HG03558 (cell line): ENCODE results near the gene MPP2.
"Not testable (repeated sequence)": the region's sequence is repeated elsewhere in the genome, so short reads cannot be mapped to it uniquely, and the experiment has no call there.

Experiments
- ATAC-seq: cut with Tn5 transposase; IDR thresholded peaks from one replicate; pipeline ENCODE4 v1.9.1; 2021; ENCODE audit warnings: moderate number of reproducible peaks; ENCODE audit not compliant: unreplicated experiment; ENCODE audit errors: extremely low read depth

The MPP2 gene

DNA sequence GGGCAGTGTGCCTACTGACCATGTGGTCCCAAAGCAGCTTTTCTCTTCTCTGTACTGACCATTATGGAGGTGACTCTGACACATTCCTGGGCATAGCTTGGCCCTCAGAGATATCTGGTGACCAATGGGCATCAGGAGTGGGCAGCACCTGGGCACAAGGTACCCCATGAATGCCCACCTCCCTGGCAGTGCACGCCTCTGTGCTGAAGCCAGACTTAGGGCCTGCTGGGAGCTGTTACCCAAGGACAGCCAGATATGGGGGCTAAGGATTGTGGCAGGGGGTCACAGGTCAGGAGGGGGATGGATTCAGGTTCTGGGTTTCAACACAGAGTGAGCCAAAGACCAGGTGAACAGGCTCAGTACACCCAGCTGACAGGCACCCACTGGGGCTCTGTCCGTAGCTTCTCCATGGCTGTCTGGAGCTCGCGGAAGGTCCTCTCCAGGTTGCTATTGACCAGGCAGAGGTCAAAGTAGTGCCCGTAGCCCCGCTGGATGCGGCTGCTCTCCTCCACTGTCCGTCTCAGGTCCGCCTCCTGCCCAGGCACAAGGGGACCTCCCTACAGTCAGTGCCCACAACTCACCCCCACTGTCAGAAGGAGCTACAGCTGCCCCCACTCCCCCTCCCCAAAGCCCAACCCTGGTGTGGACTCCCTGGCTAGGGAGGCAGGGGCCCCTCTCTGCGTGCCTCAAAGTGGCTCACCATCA lies 29.7 kb downstream of the MPP2 start:
- ATAC-seq, result no peak

DNA sequence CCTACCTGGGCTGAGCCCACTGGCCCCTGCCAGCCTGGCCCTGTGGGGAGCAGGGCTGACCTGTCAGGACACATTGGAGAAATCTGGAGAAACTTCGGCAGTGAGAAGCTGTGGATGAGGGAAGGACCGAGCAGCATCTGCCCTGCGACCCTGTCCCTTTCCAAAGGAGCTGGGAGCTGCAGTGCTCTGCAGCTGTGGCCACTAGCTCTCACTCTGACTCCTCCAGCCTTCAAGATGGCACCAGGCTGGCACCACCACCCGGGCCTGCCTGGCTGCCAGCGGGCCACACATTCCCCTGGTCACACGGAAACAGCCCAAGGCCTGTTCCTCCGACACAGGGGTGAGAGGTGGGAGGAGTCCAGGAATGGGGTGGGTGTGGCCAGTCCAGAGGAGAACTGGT lies 30.3 kb downstream of the MPP2 start:
- no peak for ATAC-seq

DNA sequence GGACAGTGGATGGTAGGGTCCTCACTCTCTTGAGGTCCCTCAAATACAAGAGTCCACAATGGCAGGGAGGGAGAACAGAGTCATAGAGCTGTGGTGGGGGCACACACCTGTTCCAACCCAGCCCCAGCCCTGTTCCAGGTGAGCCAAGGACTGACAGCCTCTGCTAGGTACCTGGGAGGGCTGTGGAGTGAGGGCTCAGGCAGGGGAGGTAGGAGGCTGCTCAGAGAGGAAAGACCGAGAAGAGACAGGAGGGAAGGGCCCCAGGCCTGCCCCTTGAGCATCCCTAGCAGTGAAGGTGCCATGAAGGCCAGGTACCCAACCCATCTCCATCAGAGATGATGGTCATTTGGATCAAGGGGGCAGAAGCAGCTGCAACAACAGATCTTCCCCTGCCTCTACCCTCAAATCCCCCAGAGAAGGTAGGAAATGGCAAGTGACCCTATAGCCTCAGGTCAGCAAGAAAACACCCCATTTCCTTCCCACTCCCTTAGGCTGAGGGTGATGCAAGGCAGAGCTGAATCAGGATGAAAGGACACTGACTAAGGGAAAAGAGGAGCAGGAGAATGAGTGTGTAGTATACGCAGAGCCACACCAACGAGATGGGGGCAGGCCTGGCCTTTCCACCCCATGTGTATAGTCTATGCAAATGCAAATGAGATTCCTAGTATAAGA lies 31.7 kb downstream of the MPP2 start:
- no peak for ATAC-seq

DNA sequence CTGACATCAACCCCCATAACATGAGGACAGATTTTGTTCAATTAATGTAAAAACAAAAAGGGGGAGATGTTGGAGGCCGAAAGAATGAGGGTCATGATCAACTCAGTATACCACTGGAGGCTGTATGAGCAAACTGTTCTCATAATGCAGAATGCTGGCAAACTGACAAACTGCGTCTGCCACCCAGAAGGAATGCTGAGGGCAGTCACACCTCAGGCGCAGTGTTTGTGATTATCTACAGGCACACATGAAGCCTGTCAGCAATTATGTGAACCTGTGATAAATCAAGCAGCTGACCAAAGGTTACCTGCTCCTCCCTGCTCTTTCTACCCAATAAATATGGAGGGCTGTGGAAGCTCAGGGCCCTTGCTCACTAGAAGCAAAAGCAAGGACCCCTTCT lies 33.0 kb downstream of the MPP2 start:
- no peak for ATAC-seq

DNA sequence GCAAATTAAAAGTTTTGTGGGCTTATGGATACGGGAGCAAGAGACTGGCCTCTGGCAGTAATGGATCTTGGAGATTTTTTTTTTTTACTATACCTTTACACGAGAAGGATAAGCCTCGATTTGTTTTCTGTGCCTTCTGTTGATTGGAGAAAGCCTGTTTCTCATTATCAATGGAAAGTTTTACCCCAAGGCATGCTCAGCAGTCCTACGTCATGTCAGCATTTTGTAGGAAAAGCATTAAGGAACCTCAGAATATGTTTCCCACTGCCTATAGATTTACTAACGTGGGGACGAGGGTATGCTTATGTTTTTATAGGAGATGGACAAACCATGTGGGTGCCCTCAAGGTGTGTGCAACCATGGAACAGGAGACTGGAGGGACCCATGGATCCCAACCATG lies 33.5 kb downstream of the MPP2 start:
- ATAC-seq, result no peak

DNA sequence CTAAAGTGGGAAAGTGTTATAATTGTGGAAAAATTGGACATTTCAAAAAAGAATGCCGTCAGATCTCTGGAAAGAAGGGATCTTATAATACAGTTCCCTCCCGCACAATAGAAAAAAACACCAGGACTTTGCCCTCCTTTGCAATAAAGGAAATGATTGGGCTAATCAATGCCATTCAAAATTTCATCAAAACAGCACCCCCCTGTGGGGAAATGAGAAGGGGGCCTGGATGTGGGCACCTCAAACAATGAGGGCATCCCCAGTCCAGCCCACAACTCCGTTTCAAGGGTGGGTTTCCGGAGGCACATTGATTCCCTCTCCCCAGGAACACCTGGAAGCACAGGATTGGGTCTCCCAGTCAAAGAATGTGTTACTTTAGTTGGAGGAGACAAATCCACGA lies 34.2 kb downstream of the MPP2 start:
- ATAC-seq, result no peak

DNA sequence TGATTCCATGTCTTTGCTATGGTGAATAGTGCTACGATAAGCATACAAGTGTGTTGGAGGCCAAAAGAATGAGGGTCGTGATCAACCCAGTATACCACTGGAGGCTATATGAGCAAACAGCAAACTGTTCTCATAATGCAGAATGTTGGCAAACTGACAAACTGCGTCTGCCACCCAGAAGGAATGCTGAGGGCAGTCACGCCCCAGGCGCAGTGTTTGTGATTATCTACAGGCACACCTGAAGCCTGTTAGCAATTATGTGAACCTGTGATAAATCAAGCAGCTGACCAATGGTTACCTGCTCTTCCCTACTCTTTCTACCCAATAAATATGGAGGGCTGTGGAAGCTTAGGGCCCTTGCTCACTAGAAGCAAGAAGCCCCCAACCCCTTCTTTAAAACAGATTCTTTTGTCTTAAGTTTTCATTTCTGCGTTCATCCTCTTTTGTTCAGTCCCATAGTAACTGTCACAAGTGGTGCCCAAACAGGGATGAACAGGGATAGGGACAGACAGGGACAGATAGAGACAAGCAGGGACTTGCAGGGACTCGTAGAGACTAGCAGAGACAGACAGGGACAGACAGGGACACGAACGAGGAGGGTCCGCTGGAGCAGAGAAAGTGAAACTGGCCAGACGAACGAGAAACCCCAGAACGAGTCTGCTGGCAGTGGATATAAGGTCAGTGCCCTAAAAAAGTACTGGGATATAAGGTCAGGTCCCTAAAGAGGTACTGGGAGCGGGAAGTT lies 35.2 kb downstream of the MPP2 start:
- no peak for ATAC-seq

DNA sequence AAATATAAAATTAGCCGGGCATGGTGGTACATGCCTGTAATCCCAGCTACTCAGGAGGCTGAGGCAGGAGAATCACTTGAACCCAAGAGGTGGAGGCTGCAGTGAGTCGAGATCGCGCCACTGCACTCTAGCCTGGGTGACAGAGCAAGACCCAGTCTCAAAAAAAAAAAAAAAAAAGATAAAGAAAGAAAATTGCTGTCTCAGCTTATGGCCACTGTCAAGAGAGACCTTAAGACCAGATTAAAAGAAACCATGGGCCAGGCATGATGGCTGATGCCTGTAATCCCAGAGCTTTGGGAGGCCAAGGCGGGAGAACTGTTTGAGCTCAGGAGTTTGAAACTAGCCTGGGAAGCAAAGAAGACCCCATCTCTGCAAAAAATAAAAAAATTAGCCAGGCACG lies 38.3 kb downstream of the MPP2 start:
- ATAC-seq, result not testable (repeated sequence)

DNA sequence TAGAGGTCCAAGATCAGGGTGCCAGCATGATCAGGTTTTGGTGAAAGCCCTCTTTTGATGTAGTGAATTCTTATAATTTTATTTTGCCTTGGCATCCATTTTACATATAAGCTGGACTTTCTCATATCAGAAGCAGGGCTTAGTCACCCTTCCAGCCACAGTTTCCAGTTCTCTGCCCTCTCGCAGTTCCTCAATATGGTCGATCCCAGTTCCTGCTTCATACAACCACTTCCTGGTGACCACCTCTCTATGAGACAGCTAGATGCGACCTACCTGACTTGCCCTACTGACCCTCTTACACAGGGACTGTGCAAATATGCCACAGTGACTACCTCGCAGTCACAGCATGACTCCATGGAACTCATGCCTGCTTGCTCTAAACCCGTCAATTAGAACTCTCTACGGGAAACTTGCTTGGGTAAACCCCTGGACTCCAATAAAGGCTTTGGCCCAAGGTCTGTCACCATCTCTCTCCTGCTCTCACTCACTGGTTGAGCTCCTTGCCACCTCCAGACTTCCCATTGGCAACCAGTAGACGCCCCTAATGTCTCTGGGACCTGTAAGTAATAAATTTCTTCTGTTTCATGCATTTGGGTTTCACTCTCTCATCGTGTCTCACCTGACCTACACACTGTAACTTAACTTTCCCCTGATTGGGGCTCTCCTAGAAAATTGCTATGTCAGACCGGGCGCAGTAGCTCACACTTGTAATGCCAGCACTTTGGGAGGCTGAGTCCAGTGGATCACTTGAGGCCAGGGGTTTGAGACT lies 38.9 kb downstream of the MPP2 start:
- no peak for ATAC-seq

DNA sequence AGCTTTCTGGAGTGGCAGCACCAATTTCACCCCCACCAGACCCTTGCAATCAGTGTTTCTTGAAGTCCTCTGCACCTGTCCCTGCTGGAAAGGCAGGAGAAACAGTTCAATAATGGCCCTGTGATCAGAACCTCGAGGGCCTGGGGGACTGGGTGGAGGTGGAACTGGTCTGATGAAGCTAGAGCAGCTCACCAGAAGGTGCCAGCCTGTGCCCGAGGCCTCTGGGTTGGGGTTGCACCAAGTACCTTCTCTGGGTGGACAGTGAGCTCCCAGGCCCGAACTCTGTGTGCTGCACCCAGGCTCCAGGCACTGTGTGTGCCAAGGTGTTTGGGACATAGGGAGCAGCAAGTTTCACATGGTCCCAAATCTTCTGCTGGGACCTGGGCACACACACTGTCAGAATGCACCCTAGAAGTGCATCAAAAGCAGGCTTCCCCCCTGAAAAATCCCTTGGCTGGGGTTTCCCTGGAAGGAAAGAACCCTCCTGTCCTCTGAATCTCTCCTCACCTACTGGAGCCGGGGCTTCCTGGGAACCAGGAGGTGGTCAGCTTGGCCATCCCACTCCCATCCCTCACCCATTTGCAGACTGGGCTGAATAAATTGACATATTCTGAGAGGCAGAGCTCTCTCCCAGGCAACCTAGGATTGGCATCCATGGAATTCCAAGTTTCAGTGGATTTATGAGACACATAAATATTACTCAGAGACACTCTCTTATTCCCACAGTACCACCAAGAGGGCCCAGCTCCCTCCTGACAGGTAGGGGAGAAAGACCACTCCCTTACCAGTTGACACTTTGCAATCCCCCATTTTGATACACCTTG lies 43.0 kb downstream of the MPP2 start:
- ATAC-seq, result no peak

DNA sequence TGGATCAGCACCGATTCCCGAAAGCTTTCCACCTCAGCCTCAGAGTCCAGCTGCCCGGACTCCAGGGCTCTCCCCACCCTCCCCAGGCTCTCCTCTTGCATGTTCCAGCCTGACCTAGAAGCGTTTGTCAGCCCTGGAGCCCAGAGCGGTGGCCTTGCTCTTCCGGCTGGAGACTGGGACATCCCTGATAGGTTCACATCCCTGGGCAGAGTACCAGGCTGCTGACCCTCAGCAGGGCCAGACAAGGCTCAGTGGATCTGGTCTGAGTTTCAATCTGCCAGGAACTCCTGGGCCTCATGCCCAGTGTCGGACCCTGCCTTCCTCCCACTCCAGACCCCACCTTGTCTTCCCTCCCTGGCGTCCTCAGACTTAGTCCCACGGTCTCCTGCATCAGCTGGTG lies 45.4 kb downstream of the MPP2 start:
- ATAC-seq, result no peak

DNA sequence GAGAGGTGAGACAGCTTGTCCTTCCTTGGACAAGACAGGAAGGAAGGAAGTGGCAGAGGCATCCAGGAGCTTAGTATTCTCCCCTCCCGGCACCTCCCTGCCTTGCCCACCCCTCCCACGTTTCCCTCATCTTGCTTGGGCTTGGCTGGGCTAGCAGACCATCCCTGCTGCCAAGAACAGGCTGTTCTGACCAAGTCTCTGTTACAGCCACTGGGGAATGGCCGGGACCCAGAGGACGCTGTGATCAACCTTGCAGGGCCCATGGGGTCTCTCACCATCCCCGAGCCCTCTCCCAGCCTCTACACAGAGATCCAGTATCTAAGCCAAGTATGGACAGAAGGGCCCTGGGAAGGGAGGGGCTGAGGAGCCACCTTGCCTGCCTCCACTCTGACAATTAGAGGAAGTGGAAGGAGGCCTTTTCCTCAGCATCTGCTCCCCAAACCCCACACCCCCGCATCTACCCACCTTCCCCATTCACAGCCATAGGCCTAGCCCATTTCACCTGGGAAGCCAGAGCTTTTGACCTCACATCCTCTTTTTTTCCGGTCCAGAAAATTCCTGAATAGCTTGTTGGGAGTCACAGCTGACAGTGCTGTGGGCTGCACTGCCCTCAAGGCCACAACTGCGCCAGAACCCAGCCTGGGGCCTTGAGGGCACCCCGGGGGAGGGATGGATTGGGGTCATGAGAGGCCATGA lies 46.3 kb downstream of the MPP2 start:
- ATAC-seq, result no peak

DNA sequence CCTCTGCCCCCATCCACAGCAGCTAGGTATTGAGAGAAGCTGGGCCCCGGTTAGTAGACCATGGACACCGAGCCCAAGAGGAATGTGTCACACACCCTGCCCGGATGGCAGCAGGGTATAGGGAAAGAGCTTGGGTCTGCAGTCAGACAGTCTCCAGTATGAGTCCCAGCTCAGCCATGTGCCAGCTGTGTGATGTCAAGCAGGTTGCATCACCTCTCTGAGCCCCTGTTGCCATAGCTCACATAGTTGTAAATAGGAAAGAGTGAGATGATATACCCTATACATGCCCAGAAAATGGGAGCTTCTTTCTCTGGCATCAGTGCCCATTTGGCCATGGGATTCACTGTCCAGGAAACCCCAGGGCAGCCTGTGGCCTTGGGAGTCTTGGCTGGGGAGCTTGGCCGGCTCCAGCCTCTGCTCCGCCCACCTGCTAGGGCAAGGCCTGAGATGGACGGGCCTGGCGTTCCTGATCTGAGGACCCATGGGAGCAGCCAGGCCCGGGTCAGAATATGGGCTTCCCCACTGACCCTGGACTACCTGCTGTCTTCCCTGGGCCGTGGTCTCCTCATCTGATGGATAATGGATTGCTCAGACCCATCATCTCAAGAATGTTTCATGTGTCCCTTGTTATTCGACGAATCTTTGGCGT lies 47.1 kb downstream of the MPP2 start:
- ATAC-seq, result no peak

DNA sequence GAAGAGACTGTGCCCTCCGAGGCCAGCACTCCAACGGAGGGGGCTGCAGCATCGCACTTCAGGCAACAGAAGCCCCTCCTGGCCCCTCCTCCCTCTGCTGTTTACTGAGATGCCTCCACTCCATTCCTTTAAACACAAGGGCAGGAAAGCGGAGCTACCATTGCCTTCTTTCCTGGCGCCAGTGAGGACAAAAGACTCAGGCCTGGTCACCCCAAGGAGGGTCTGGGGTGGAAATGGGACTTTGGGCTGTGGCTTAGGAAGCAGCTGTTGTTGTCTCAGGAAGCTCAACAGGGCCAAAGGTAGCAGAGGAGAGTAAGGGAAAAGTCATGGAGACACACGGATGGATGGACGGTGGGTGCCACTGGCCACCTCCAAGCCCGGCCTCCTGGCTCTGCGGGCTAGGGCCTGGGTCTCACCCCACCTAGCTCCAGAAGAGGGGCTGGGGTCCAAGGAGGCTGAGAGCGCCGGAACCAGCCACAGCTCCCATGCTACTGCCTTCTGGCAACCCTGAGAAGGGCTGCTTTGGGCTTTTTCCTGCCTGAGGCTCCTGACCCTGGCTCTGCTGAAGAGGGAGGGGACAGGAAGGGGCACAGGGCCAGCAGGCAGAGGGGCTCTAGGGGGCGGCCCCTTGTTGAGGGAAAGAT lies 49.3 kb downstream of the MPP2 start:
- no peak for ATAC-seq

DNA sequence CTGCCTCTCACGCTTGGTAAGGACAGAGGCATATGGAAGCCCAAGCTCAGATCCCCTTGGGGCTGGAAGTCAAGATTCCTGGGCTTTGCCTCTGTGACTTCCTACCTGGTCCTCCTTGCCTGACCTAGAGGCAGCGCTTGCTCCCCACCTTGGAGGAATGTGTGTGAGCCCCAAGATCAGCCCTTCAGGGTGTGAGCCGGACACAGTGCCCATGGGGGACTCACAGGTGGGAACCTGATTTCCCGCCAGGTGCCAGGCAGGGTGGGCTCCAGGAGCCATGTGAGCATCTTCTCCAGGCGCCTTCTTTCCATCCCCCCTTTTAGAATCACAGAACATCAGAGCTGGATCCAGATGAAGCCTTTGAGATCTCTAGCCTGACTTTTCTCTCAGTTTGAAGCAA lies 50.2 kb downstream of the MPP2 start:
- ATAC-seq, result no peak

DNA sequence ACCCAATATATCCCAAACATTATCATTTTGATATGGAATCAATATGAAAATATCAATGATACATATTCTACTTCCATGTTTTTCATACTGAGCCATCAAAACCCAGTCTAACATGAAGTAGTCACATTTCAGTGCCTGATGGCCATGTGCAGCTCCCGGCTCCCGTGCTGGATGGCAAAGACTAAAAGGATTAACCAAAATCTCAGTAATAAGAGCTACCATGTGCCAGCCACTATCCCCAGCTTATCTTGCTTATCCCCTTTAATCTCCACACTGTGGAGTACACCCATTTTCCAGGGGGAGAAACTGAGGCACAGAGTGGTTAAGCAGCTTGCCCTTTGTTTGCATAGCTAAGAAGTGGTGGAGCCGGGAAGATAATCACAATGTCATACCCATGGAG lies 51.2 kb downstream of the MPP2 start:
- no peak for ATAC-seq

DNA sequence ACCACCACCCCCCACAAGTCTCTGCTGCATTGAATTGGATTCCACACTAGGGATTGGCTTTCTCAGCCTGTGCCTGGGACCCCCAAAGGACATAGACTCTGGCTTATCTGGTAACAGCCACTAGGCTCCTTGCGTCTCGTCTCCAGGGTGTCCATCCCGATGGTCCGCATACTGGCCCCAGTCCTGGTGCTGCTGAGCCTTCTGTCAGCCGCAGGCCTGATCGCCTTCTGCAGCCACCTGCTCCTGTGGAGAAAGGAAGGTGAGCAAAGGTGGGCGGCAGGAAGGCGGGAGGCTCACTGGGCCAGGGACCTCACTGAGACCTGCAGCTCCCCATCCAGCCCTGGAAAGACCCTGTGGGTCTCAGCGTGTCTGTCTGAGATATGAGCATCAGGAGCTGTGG lies 52.3 kb downstream of the MPP2 start:
- no peak for ATAC-seq

DNA sequence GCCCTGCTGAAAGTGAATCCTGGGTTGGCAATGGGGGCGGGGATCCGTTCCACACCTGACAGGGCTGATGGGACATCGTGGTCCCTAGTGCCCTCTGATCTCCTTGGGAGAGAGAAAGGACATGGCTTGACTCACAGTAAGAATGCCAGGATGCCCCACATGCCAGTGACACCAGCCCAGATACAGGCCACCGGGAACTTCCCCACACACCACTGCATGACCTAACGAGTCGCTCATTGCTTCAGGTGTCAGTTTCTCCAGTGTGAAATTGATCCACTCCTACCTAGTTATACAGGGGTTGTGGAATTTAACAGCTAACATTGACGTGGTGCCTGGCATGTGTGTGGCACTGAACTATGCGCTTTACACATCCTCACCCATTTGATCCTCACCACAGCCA lies 52.8 kb downstream of the MPP2 start:
- no peak for ATAC-seq
